HL-60 (cell line): ENCODE measurements around the gene SLC15A1.

Source experiments
- GABPA ChIP-seq: IDR thresholded peaks from 2 replicates; pipeline ENCODE4 v1.6.1; 2012; ENCODE audit warnings: low read depth
- POLR2AphosphoS5 ChIP-seq: IDR thresholded peaks from 2 replicates; pipeline ENCODE4 v1.6.1; 2012; ENCODE audit warnings: low read depth
- REST ChIP-seq: IDR thresholded peaks from 2 replicates; pipeline ENCODE4 v1.6.1; 2012; ENCODE audit warnings: low read depth; ENCODE audit not compliant: insufficient replicate concordance
- TF ChIP-seq, protein P1 (sequence below): IDR thresholded peaks from one replicate; pipeline ENCODE4 v1.5.1; 2011; ENCODE audit warnings: low read length, control low read depth, inconsistent platforms; ENCODE audit not compliant: insufficient read depth

GRCh38 chr13:98781470-98781869 is 29.0 kb upstream of the SLC15A1 start:
- TF ChIP-seq GABPA, result no peak
- TF ChIP-seq, protein P1, sequence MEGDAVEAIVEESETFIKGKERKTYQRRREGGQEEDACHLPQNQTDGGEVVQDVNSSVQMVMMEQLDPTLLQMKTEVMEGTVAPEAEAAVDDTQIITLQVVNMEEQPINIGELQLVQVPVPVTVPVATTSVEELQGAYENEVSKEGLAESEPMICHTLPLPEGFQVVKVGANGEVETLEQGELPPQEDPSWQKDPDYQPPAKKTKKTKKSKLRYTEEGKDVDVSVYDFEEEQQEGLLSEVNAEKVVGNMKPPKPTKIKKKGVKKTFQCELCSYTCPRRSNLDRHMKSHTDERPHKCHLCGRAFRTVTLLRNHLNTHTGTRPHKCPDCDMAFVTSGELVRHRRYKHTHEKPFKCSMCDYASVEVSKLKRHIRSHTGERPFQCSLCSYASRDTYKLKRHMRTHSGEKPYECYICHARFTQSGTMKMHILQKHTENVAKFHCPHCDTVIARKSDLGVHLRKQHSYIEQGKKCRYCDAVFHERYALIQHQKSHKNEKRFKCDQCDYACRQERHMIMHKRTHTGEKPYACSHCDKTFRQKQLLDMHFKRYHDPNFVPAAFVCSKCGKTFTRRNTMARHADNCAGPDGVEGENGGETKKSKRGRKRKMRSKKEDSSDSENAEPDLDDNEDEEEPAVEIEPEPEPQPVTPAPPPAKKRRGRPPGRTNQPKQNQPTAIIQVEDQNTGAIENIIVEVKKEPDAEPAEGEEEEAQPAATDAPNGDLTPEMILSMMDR, result no peak
- TF ChIP-seq POLR2AphosphoS5, result no peak
- no peak for TF ChIP-seq REST
